GM18909 (cell line): Measurements from ENCODE around the gene PTPRK.

Experiments
- ATAC-seq: cut with Tn5 transposase; IDR thresholded peaks from one replicate; pipeline ENCODE4 v1.9.1; 2021; ENCODE audit warnings: mild to moderate bottlenecking; ENCODE audit not compliant: unreplicated experiment, poor library complexity

Gene PTPRK

DNA sequence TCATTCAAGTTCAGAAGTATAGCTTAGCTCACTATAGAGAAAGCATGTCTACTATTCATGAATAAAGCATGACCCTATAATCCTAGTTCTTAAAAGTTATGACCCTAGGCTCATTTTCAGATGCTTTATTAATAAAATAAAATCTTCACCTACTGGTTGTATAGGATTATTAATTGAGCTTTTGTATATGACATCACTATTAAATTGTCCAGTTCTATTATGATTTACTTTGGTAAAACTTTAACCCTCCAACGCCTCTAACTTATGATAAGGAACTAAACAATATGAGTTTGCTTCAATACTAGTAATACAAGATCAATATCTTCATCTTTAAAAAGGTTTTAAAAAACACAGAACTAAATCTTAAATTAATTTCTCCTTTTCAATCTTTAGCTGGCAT is 356.1 kb downstream of the PTPRK start:
- ATAC-seq: no peak

- no peak for ATAC-seq
Observed at GRCh38 chr6:128162423-128162822, 358.0 kb downstream of the PTPRK start.

- no peak for ATAC-seq
Observed at GRCh38 chr6:128161839-128162238, 358.6 kb downstream of the PTPRK start.

DNA sequence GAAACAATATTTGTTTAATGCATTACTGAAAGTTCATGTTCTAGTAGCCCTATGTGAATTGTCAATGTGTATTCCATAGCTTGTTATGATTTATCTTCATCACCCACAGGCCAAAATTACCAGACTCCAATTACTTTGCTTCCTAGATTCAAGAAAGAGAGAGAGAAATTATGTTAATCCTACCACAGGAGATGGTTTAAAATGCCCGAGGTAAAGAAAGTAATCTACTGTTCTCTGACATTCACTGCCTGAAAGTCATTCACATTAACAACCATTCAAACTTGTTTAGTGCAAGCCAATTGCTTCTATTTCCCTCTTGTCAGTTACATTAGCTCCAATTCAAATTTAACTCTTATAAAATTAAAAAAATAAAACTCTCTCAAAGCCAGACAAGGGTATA is 359.1 kb downstream of the PTPRK start:
- ATAC-seq: no peak

DNA sequence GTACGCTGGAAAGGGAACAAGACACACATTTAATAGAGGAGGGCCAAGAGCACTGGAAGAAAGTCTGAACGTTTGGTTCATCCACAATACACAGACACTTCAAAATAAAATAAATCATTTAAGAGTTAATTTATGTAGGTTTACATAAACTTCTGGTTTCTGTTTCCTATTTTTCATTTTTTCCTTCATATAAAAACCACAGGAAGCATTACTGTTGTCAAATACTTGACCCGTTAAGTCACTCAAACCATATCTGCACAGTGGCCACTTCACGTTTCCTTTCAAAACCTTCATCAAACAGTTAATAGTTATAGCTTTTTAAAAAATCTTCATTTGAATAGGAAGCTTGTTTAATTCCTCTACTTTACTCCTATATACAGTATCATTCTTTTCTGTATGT is 361.9 kb downstream of the PTPRK start:
- ATAC-seq: no peak

- ATAC-seq: no peak
Observed at GRCh38 chr6:128156321-128157111, 363.9 kb downstream of the PTPRK start.

GRCh38 chr6:128155826-128156225 is 364.6 kb downstream of the PTPRK start:
- ATAC-seq: no peak

GRCh38 chr6:128152551-128152950 is 367.8 kb downstream of the PTPRK start:
- no peak for ATAC-seq

- ATAC-seq: no peak
Observed at GRCh38 chr6:128150376-128150775, 370.0 kb downstream of the PTPRK start.

DNA sequence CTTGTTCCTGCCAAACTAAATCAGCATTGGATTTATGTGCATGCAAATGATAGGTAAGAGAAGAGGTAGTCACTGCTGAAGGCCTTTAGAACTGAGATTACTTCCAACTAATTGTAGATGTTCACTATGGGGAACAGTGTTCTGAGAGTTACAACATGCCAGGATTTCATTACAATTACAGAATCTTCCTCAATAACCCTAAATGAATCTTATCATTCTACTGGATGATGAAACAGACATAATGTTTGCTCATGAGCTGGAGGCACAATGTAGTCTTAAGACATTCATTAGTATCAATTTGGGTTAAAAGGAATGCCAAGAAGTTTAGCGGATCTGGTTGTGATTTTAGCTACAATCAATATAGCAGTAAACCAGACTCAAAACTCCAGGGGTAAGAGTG is 370.6 kb downstream of the PTPRK start:
- no peak for ATAC-seq

GRCh38 chr6:128144320-128144719 is 376.1 kb downstream of the PTPRK start:
- no peak for ATAC-seq

DNA sequence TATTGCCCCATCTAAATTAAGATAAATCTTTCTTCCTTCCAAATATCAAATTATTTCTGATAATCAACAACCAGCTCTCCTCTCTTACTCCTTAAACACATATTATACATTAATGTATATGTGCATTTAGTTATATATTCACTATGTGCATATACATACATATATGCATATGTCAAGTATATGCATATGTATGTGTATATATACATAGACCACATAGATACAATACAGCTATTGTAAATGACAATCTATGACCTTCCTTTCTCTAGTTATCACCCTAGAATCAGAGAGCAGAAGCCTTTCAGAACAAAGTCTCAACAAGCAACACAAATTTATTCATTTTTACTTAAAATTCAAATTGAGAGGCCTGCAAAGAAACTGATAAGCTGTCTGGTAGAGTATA is 378.5 kb downstream of the PTPRK start:
- ATAC-seq: no peak

GRCh38 chr6:128139519-128139918 is 380.9 kb downstream of the PTPRK start:
- ATAC-seq: no peak

DNA sequence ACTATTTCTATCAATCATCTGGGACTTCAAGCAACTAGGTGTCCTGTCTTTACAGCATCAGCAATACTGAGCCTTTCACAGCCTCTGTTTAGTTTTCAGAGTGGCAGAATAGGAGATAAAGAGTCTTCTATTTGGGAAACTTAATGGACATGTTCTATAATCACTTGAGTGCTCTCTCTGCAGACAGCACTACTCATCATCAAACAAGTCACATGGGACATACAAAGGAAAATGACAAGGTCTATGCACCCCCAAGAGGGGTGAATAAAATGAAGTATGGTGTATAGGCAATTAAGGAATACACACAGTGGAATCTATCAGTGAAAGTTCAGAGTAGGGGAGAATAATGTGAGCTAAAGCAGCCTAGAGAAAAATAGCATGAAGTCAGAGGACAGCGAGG is 381.7 kb downstream of the PTPRK start:
- ATAC-seq: no peak

DNA sequence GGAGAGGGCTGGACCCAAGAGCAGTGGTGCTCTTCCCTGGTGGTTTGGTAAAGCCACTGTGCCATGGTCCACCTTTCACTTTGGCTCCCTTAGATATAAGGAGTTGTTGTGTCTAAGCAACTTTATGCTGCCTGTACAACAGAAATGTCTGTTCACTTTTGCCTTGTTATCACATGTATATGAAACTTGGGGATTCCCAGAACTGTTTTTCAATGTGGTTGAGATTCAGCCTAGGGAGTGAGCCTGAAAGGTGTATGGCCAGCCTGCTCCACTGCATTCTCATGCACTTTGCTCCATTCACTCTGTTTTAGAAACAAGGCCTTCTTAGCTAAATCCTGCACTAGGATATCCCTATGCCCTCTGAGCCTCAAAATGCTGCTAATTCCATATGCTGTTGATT is 385.1 kb downstream of the PTPRK start:
- no peak for ATAC-seq

DNA sequence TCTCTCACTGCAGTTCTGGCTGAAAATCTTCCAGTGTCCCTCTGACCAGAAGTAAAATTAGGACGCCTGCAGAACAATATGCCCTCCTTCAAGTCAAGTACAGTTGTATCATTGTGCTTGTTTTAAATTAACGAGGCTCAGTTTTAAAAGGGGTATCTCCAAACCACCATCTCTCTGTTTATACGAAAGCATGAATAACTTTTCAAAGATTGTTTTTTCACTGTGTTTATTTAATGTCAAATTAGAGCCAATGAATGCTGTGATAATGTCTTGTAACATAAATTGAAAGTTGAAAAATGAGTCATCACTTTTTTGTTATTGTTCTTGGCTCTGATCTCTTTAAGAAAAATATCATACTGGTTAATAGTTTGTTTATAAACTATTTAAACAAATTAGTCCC is 388.8 kb downstream of the PTPRK start:
- ATAC-seq: no peak

DNA sequence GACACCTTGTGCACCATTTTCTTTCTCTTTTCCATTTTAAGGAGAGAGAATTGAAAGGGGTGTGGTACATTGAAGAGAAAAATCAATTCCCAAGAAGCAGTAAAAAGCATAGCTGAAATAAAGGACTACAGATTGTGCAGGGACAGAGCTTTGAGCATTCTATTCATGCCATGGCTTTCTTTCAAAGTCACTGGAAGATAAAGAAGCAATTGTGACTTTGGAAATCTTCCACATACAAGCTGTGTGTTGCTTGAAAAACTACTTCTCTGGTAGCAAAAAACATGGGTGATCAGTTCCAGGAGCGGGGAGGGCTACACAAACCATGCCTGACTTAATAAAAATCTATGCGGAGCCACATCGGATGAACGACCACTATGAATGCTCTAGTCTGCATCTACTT is 389.4 kb downstream of the PTPRK start:
- ATAC-seq: no peak

- ATAC-seq: no peak
Observed at GRCh38 chr6:128129679-128130078, 390.7 kb downstream of the PTPRK start.

DNA sequence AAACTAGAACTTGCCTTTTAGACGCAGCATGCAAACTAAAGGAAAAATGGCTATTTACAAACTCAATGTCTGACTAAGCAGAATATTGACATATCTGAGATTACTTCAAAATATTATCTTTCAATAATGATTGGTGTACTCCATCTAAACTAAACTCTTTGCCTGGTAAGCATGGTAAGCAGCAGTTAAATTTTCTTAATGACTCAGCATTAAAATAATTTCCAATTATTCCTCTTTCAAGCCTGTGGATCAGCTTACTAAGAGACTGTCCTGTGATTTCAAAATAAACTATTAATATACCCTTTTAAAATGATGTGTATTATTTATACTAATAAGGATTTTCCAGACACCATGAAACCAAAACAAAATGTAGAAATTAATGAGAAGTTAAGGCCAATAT is 392.7 kb downstream of the PTPRK start:
- ATAC-seq: no peak

GRCh38 chr6:128124713-128125112 is 395.7 kb downstream of the PTPRK start:
- ATAC-seq: no peak

GRCh38 chr6:128121610-128122009 is 398.8 kb downstream of the PTPRK start:
- no peak for ATAC-seq

DNA sequence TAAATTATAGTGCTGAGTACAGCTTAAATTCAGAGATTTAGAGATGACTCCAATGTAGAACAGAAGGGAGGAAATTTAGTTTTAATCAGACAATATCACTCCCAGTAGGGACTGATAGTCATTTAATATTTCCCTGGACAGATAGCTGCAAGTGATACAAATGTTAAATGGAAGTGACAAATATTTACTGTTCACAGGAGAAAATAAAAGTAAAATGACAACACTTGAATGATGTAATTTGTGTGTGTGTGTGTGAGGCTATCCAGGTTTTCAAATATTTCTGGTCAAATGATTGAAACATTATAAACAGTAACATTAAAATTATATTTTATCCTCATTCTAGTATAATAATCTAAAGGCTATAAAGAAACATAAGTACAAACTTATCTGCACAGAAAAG is 399.2 kb downstream of the PTPRK start:
- ATAC-seq: no peak

GRCh38 chr6:128118401-128118800 is 402.0 kb downstream of the PTPRK start:
- ATAC-seq: no peak
